Cortex of kidney (tissue), 1 donor: ENCODE data around the gene ZNF611.
"Not testable (repeated sequence)": the region's sequence is repeated elsewhere in the genome, so short reads cannot be mapped to it uniquely, and the experiment has no call there.

Experiments used
- DNase-seq: peaks from one replicate; lab custom pipeline; 2025; lab: John Stamatoyannopoulos, UW

The ZNF611 gene

DNA sequence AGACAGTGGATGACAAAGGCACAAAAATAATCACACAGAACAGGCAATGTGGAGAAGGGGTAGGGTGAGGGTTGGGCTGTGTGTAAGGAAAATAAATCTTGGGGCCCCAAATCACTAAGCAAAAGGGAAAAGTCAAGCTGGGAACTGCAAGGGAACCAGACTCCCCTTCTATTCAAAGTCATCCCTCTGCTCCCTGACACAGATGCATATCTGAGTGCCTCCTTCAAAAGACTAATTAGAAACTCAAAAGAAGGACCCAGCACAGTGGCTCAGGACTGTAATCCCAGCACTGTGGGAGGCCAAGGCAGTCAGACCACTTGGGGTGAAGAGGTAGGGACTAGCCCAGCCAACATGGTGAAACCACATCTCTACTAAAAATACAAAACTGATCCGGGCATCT is 18.3 kb downstream of the ZNF611 start:
- no peak for DNase-seq

DNA sequence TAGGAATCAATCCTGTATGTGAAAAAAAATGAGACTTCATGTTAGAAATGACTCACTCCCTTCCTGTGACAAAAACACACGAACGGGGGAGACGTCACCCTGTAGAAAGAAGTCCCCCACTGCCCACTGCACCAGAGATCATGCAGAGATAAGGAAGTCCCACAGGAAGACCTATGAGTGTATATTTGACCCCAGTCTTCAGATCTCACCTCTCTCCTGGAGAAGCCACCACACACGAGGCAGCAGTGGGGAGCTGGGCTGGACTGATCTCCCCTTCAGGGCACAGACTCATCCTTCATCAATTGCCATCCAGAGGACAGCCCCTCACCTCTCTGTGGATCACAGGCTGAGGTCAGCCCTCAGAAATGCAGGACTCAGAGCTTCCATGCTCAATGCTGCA is 18.9 kb downstream of the ZNF611 start:
- DNase-seq = not testable (repeated sequence)

DNA sequence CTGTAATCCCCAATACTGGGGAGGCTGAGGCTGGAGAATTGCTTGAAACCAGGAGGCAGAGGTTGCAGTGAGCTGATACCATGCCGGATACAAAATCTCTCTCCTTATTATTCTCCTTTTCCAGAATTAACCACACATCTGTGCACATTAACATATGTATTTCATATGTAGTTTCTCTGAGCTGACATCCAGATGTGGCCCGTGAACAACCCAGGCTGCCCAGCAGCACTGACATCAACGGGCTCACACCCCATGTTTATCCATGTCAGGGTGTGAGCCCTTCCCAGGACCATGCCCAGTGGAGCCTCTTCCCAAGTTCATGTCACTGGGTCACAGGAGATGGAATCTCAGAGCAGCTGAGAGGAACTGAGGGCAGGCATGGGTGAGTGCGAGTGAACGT is 19.5 kb downstream of the ZNF611 start:
- DNase-seq = not testable (repeated sequence)

DNA sequence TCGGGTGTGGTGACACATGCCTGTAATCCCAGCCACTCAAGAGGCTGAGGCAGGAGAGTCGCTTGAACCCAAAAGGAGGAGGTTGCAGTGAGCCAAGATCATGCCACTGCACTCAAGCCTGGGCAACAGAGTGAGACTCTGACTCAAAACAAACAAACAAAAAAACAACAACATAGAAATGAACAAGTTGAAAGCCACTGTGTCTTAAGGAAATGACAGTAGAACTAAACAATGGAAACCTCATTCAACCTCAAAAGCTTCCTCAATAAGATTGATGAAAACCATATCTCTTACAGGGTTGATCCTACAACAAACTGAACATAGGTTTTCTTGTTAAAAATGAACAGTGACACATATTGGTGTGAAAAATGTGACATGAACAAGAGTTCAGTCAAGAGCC is 21.8 kb downstream of the ZNF611 start:
- DNase-seq = not testable (repeated sequence)

DNA sequence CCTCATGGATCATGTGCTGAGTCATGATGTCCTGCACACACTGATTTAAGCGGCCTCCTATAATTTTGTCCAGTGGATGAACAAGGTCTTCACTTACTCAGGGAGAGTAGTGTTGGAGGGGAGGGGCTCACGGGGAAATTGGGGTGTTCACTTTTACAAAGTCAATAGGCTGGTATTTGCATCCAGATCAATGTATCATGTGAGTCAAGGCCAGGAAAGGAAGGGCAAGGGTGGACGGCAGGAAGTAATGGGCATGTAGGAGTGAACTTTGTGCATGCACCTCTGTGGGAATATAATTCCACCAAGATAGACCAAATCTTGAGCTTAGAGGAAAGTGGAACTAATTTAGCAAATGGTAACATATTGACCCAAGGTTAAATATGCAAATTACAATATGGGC is 23.2 kb downstream of the ZNF611 start:
- not testable (repeated sequence) for DNase-seq

DNA sequence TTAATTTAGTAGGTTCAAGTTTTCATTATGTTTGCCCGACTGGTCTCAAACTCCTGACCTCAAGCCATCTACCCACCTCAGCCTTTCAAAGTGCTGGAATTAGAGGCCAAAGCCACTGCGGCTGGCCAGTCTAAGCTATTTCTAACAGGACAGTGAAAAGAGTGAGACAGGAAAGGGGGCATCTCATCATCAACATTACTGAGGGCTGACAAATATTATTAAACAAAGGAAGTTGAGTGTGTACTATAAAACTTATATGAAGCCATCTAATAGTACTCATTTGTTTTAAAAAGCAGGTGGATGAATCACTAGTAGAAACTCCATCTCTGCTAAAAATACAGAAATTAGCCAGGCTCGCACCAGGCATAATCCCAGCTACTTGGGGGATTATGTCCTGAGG is 24.3 kb downstream of the ZNF611 start:
- no peak for DNase-seq

DNA sequence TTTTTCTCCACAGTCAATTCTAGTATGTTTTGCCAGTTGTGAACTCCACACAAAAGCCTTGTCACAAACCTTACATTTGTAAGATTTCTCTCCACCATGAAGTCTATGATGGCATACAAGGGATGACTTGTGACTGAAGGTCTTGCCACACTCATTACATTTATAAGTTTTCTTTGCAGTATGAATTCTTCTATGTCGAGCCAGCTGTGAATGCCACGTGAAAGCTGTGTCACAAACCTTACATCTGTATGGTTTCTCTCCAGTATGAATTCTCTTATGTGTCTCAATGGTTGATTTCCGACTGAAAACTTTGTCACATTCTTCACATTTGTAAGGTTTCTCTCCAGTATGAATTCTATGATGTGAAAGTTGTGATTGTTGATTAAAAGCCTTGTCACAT is 29.2 kb downstream of the ZNF611 start:
- not testable (repeated sequence) for DNase-seq

DNA sequence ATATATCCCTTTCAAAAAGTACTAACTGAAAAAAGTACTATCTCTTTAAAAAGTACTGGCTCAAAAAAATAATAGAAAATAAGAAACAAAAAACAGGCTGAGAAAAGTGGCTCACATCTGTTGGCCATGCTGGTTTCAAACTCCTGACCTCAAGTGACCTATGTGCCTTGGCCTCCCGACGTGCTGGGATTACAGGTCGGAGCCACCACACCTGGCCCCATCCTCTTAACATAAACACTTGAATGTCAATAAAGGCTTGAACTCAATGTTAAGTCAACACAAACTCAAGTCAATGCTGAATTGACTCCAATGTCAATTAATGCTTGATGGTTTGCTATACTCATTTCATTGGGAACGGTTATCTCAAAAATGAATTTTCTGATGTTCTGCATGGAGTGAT is 30.9 kb downstream of the ZNF611 start:
- DNase-seq = no peak

DNA sequence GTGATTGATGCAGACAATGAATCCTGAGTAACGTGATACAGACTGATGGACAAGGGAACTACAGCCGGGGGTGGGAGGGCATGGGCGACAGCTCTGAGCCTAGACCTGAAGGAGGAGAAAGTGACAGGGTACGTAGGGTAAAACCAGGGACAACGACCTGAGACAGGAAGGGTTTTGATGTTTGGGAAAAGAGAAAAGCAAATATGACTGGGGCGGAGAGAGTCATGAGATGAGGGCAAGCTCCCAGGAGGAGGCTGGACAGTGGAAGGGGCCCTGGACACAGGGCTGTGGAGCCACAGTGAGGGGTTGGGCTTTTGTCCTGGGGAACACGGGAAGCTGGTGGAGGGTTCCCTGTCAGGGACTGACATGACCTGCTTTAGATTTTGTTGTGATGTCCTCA is 34.2 kb downstream of the ZNF611 start:
- no peak for DNase-seq

DNA sequence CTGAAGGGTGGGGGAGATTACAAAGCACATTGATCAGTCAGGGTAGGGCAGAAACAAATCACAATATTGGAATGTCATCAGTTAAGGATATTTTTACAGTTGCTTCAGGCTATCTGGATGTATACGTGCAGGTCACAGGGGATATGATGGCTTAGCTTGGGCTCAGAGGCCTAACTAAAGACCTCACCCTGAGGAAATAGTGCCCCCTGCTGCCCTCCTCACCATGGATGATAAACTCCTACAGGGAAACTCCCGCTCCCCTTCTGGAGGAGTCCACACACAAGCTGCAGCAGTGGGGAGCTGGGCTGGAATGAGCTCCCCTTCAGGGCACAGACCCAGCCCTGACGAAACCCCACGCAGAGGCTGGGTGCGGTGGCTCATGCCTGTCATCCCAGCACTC is 35.3 kb downstream of the ZNF611 start:
- not testable (repeated sequence) for DNase-seq

DNA sequence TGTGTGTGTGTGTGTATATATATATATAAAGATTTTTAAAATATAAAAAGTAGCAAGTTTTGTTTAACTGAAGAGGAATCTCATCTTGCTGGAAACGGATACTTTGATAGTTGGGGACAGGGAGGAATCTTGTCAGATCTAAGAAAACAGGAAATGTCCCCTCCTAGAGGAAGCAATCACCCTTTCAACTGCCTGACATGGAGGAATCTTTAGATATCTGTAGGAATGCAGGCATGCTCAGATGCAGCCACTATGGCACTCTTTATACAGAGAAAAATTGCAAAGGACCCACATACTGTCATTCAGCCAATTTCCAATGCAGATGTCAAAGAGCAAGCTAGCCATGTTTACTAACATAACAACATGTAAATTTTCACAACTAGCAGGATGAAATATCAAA is 38.8 kb downstream of the ZNF611 start:
- DNase-seq = no peak

DNA sequence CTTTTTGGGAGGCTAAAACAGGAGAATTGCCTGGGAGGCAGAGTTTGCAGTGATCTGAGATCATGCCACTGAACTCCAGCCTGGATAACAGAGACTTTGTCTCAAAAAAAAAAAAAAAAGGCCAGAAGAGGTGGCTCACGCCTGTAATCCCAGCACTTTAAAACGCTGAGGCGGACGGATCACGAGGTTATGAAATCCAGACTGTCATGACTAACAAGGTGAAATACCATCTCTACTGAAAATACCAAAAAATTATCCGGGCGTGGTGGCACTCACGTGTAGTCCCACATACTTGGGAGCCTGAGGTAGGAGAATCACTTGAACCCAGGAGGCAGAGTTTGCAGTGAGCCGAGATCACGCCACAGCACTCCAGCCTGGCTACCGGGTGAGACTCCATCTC is 39.9 kb downstream of the ZNF611 start:
- no peak for DNase-seq

DNA sequence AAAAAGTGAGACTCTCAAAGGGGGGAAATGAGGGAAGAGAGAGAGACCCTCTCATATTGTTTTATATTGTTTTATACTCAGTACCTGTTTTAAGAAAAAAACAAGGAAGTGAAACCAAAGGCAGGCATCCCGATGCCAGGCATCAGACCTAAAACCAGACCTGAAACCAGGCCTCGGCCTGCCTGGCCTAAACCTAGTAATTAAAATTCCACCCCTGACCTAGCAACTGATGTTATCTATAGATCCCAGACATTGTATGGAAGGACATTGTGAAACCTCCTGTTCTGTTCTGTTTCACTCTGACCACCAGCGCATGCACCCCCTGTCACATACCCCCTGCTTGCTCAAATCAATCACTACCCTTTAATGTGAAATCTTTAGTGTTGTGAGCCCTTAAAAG is 40.6 kb downstream of the ZNF611 start:
- not testable (repeated sequence) for DNase-seq

DNA sequence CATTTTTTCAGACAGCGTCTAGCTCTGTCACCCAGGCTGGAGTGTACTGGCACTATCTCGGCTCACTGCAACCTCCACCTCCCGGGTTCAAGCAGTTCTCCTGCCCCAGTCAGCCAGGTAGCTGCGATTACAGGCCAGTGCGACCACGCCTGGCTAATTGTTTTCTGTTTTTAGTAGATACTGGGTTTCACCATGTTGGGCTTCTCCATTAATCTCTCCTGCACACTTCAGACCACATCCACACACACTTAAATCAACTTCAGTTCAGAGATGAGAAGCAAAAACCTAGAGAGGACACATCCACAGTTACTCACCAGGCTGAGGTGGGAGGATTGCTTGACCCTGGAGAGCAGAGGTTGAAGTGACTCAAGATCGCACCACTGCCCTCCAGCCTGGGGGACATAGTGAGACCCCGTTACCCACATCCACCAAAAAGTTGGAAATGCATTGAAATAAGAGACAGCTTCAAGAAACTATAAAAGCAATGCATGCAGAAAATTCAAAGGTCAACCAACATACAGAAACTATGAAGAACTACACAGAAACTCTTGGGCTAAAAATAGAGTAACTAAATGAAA is 42.3 kb downstream of the ZNF611 start:
- DNase-seq = no peak

DNA sequence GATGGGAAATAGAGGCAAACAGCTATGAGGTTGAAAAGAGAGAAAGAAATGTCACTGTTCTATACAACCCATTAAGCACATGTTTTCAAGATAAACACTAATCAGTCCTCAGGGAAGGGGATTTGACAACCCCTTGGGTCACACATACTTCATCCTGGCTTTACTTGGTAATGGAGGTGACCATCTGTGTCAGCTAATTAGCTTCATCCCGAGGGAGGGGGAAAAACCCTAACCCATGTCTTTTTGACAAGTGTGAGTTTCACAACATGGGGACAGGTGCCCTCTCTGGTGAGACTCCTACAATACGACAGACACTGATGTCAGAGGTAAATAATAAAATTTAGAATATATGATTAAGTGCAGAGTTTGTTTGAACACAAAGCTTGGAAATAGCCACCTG is 43.1 kb downstream of the ZNF611 start:
- DNase-seq = no peak

DNA sequence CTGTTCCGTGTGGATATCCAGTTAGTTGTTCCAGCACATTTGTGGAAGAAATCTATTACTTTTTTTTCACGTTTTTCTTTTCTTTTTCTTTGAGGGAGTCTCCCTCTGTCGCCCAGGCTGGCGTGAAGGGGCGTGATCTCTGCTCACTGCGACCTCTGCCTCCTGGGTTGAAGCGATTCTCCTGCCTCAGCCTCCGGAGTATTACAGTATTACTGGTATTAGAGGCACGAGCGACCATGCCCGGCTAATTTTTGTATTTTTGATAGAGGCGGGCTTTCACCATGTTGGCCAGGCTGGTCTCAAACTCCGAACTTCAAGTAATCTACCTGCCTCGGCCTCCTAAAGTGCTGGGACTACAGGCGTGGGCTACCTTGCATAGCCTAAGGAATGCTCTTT is 43.6 kb downstream of the ZNF611 start:
- DNase-seq = no peak

DNA sequence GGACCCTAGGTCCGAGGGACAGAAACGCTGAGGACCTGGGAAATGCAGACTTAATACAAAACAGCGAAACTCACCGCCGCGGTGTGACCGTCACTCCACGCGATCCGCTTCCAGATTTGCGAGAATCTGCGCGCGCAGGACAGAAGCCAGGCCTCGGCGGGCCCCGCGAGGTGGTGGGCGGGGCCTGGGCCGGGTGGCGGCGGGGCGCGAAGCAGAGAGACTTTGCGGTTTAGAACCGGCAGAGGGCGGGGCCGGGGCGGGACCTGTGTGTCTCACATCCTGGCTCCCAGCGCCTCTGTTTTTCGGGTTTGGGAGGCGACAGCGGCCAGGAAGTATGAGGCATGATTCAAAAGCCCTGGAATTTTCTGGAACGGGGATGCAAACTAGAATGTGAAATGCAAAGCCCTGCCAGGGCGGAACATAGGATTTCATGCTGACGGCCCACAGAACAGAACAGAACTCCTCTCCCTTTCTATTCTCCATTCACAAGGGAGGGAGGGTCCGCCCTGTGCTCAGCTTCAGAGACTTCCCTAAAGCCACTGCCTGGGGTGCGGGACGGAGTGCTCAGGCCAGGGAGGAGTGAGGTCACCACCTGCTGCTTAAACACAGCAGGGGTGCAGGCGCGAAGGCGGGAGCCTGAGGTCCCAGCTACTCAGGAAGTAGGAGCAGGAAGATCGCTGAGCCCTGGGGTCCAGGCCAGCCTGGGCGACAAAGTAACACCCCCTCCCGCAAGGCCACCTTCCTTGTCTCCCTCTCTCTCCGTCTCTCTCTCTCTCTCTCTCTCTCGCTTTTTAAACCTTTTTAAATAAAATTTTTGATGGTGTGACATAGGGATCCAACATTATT is 44.3 kb downstream of the ZNF611 start:
- DNase-seq = peak; percentile 64

DNA sequence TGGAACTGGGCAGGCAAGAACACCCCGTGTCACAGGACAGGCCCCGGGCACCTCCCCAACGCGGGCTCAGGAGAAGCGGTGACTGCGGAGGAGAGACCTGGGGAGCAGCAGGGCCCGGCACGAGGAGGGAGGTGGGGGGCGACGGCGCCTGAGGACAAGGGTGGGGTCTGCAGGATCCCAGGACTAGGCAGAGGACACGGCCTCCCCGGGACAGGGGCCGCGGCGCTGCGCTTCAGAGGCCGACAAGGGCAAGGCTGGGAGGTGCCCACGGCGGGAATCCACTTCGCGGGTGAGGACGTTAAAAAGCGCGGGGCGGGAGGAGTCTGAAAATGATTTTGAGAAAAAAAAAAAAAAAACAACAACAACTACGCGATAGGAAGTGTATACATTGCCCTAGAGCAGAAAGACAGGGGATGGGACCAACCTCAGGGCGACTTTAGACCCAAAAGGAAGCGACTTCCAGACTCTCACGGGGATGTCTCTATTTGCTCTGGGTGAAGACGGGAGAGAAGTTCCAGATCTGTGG is 44.9 kb downstream of the ZNF611 start:
- DNase-seq = no peak

DNA sequence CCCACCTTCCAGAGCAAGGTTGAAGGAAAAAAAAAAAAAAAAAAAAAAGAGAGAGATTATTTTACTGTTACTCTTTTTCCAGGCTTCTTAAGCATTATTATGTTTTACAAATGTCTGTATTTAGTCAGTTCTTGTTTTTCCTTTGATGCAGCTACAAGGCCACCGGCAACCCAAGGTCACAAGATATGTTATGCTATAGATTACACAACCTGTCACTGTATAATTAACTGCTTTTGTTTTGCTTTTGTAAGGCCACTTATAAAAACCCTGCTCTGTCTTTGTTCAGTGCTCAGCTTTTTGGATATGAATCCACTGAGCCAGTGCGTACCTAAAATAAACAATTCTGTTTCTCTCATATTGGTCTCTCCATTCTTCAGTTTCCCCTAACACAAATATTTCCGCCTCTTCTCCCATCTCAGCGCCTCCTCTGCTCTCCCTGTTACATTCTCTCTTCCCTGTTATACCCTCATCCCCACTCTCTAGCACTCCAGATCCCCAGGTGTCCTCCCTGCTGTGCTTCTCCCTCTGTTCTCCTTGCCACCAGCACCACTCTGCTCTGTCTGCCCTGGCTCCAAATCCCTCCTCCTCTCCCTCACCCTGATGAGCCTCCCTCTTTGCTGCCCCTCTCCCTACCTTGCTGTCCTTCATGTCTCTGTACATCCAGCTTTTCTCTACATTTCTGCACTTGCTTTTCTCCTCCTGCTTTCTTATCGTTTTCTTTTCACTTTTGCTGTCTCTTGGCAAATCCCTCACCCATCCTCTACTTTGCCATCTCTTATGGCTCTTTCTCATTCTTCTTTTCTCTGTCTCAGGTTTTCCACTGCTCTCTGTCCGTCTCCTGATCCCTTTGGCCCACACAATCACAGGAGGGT is 45.7 kb downstream of the ZNF611 start:
- DNase-seq = not testable (repeated sequence)

DNA sequence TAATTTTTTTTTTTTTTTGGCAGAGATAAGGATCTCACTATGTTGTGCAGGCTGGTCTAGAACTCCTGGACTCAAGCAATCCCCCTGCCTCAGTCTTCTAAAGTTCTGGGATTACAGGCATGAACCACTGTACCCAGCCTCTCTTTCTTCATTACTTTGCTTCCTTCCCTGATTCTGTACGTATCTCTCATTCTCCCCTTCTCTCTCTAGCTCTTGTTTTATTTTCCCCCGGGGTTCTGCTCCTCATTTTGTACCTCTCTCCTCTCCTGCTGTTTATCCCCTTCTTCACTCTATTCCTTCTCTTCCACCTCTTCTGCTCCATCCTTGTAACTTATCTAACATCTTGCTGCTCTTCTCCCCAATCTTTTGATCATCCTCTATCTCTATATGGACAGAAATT is 46.5 kb downstream of the ZNF611 start:
- no peak for DNase-seq

DNA sequence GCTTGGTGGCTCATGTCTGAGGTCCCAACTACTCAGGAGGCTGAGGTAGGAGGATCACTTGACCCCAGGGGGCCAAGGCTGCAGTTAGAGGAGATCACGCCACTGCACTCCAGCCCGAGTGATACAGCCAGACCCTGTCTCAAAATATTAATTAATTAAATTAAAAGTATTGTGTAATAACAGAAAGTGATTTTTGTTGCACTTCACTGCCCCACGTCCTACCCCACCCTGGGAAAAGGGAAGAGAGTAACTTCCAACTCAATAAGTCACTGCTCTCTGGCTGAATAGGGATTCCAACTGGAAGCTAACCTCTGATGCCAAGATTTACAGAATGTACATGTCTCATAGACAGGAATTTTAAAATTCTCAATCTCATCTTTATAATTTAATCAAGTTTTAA is 47.2 kb downstream of the ZNF611 start:
- DNase-seq = no peak

DNA sequence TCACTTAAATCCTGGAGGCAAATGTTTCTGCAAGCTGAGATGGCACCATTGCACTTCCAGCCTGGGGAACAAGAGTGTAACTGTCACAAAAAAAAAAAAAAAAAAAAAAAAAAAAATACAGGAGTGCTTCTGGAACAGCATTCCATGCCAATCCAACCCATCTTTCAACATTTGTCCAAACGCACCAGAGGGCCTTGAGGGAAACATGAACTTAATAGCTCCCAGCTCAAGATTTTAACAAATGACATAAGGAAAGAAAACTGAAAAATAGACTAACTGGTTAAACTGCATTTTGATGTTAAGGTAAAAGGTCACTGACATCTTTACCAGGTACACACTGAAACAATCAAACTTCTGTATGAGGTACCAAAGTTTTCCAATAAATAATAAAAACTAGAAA is 49.0 kb downstream of the ZNF611 start:
- DNase-seq = no peak

DNA sequence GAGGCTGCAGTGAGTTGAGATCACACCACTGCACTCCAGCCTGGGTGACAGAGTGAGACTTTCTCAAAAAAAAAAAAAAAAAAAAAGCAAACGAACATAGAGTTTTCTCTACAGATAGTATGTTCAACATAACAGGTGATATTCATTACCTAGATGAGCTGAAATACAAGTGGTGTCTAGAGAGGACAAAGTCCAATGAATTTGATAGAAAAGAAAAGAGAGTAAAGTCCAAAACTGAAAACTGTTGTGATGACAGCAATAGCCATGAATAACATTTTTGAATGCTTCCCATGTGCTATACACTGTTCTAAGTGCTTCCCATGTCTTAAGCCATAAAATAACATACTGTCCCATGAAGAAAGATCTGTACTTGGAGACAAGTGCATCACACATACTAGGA is 53.6 kb downstream of the ZNF611 start:
- not testable (repeated sequence) for DNase-seq
